ENCODE results near the gene TTLL7. TPM values are rescaled to one million over a fixed set of nuclear protein-coding genes. Genes with fewer than 3 reads are reported as not detected.

TTLL7 gene
- total and polyA plus RNA-seq, 9 of the 15 experiments (the other 6 are each of a cell fraction or from before 2014, with no cell fraction given) = 0.63 to 2.6 (median 1.7) TPM

GRCh38 chr1:83998205-83998497 lies 781 bp downstream of the TTLL7 start:
- H3K27me3 ChIP-seq (ENCODE audit: control insufficient read depth in 2 of 2, insufficient read depth in 2 of 2, low read length in 2 of 2) = no peaks in the 10 kb centered on the region; a peak in 1 of 5 replicates
- no peak for TF ChIP-seq ZBTB8A (IDR thresholded peaks at IDR 0.05; ENCODE audit: partially characterized antibody)
- no peak for TF ChIP-seq TCF7 (IDR thresholded peaks at IDR 0.05; ENCODE audit: borderline replicate concordance)
- no peak for TF ChIP-seq TSC22D4 (tag; IDR thresholded peaks at IDR 0.05)
- no peak for TF ChIP-seq MEIS2 (IDR thresholded peaks at IDR 0.05; ENCODE audit: partially characterized antibody)
- TF ChIP-seq FOXO4 (CRISPR knock-in tag; IDR thresholded peaks at IDR 0.05) = no peak
- no peak for TF ChIP-seq E2F3 (CRISPR knock-in tag; IDR thresholded peaks at IDR 0.05)
- TF ChIP-seq BMI1 (IDR thresholded peaks at IDR 0.05; ENCODE audit: low read length) = no peak
- TF ChIP-seq NR2F6 (CRISPR knock-in tag; IDR thresholded peaks at IDR 0.05) = no peak
- no peak for TF ChIP-seq ZNF699 (CRISPR knock-in tag; IDR thresholded peaks at IDR 0.05; ENCODE audit: insufficient replicate concordance)
- TF ChIP-seq ARHGAP35 (IDR thresholded peaks at IDR 0.05; ENCODE audit: partially characterized antibody) = no peak
- no peak for TF ChIP-seq EWSR1 (IDR thresholded peaks at IDR 0.05; ENCODE audit: borderline replicate concordance, low read depth, partially characterized antibody)
- TF ChIP-seq NFRKB (IDR thresholded peaks at IDR 0.05; ENCODE audit: low read depth) = no peak
- TF ChIP-seq ZNF347 (CRISPR knock-in tag; IDR thresholded peaks at IDR 0.05; ENCODE audit: low read depth) = no peak
- TF ChIP-seq TAF7 (tag; IDR thresholded peaks at IDR 0.05) = no peak
- TF ChIP-seq ZBED1 (IDR thresholded peaks at IDR 0.05) = no peak
- BruUV-seq (replicated peaks) = no TSS peak
- WGBS (ENCODE audit: insufficient coverage, low coverage, missing lambda C conversion rate) = 33% methylated on average over 4 of the region's 4 CpGs
- intact Hi-C loops (cut with micrococcal nuclease) = loop anchor here (5.0 kb wide), 1 partner anchor 124 kb away; no protein-coding TSS in a partner anchor
- H3K27ac ChIP-seq (ENCODE audit: extremely low read depth, low read depth, low read length) = no peak overlapping the region
- in situ Hi-C loops (cut with MboI) = no loop called here
- peak overlapping the region; percentile 94 for H2AFZ ChIP-seq (ENCODE audit: low read depth, low read length)
- no peak for FAIRE-seq
- H3K79me2 ChIP-seq (ENCODE audit: control insufficient read depth, insufficient read depth, low read length) = no peaks in the 10 kb centered on the region
- H3K9ac ChIP-seq (ENCODE audit: insufficient read depth in 1 of 2, low read depth in 2 of 2, low read length in 2 of 2) = no peak overlapping the region
- peaks cover 3 to 11% of the 10 kb centered on the region in 2 experiments; a peak in 2 of 5 replicates for H3K4me1 ChIP-seq (replicated peaks in 1 of 2; ENCODE audit: control insufficient read depth in 2 of 2, insufficient read depth in 2 of 2, low read length in 2 of 2)
- H3K36me3 ChIP-seq (ENCODE audit: control insufficient read depth, insufficient read depth, low read length) = no peaks in the 10 kb centered on the region
- no peak for DNase-seq (ENCODE audit: extremely low read depth in 1 of 4, low spot score in 3 of 4)
- no peaks in the 10 kb centered on the region for H4K20me1 ChIP-seq (replicated peaks; ENCODE audit: control insufficient read depth, insufficient read depth, low read length)
- H3K4me2 ChIP-seq (ENCODE audit: insufficient read depth, low read length) = peak overlapping the region; percentile 86
- no peaks in the 10 kb centered on the region for H3K9me1 ChIP-seq (ENCODE audit: control insufficient read depth, insufficient read depth, low read length)
- ATAC-seq = no peak
- ChIA-PET CTCF (ENCODE audit: low intra/inter-chr PET ratio) (no interaction called here), POLR2A (interaction anchor here (0.6 to 0.9 kb wide), 3 partner anchors 9 to 76 kb away, joined by 3 to 5 read pairs (median 4); no protein-coding TSS in a partner anchor)
- no peaks in the 10 kb centered on the region for H3K9me3 ChIP-seq (replicated peaks; ENCODE audit: control insufficient read depth, insufficient read depth, low read depth, low read length)
- H3K4me3 ChIP-seq = peak overlapping the region; percentile 64; the same call in 1 of the 2 replicates
